Colon (tissue), 2 donors: ENCODE data around the gene LYSMD2.

Experiments
- FAIRE-seq: peaks from 2 replicates; lab custom pipeline; 2012; peaks lifted over from hg19 to GRCh38; lab: Jason Lieb, UNC
- donor health status: control.
- donor health status: control.

The LYSMD2 gene

GRCh38 chr15:51751697-51752683, 14.5 kb upstream of the LYSMD2 start:
- no peak for FAIRE-seq

GRCh38 chr15:51750792-51751696, 13.6 kb upstream of the LYSMD2 start, which contains the start of gene TMOD2:
Gene TMOD2 (plus strand): TSS chr15:51751597. CDS start chr15:51766442, 14,845 bp downstream.
- FAIRE-seq: no peak

GRCh38 chr15:51750186-51750585, 12.7 kb upstream of the LYSMD2 start:
- FAIRE-seq: no peak

GRCh38 chr15:51749307-51749706, 11.9 kb upstream of the LYSMD2 start:
- FAIRE-seq: no peak

GRCh38 chr15:51739061-51739712, 1.7 kb upstream of the LYSMD2 start:
- no peak for FAIRE-seq

GRCh38 chr15:51738553-51738952, 1.1 kb upstream of the LYSMD2 start:
- FAIRE-seq: no peak

GRCh38 chr15:51736751-51737521, 519 bp downstream of the LYSMD2 start:
- FAIRE-seq: no peak

GRCh38 chr15:51736069-51736468, 1.4 kb downstream of the LYSMD2 start:
- no peak for FAIRE-seq

- FAIRE-seq: no peak
These were observed 2.0 kb downstream of the LYSMD2 start for GRCh38 chr15:51735228-51736010.

GRCh38 chr15:51732646-51733045, 4.8 kb downstream of the LYSMD2 start:
- FAIRE-seq: no peak

- no peak for FAIRE-seq
These were observed 5.7 kb downstream of the LYSMD2 start for GRCh38 chr15:51731549-51732267.

GRCh38 chr15:51727141-51727897, 10.1 kb downstream of the LYSMD2 start:
- no peak for FAIRE-seq

GRCh38 chr15:51726302-51727073, 11.0 kb downstream of the LYSMD2 start:
- no peak for FAIRE-seq

GRCh38 chr15:51724673-51725072, 12.8 kb downstream of the LYSMD2 start:
- no peak for FAIRE-seq

GRCh38 chr15:51724199-51724598, 13.3 kb downstream of the LYSMD2 start:
- FAIRE-seq: no peak

- no peak for FAIRE-seq
These were observed 16.1 kb downstream of the LYSMD2 start for GRCh38 chr15:51721199-51721960.

GRCh38 chr15:51720201-51720995, 17.1 kb downstream of the LYSMD2 start:
- FAIRE-seq: no peak
